Activated T-cell treated with anti-CD3 and anti-CD28 coated beads, Interleukin-2, amount 50 U/mL, for 72 hours (primary cell): ENCODE results near the gene PDCD2. TPM values are rescaled to one million over a fixed set of nuclear protein-coding genes. Genes with fewer than 3 reads are reported as not detected.
"Not testable (repeated sequence)": the region's sequence is repeated elsewhere in the genome, so short reads cannot be mapped to it uniquely, and the experiment has no call there.

Experiments
- ATAC-seq, 2 donors: fragments of 150-1000 bp; cut with Tn5 transposase; replicated peaks in 1 of 2; 2 replicates each; pipeline ENCODE4 v1.10.0; 2021; ENCODE audit warnings: moderate library complexity in 2 of 2, mild to moderate bottlenecking in 1 of 2
- DNase-seq, 2 donors: peaks; one replicate each; pipeline ENCODE4 v3.0.0; 2021 to 2022; ENCODE audit warnings: mixed read lengths in 1 of 2
- H3K27ac Mint-ChIP-seq: one replicate; pipeline ENCODE4 v1.8.0; 2022; ENCODE audit warnings: mild to moderate bottlenecking, moderate library complexity, mixed read lengths
- H3K27me3 Mint-ChIP-seq: one replicate; pipeline ENCODE4 v1.8.0; 2022; ENCODE audit warnings: low read depth, mixed read lengths
- H3K36me3 Mint-ChIP-seq, 2 donors: one replicate each; pipeline ENCODE4 v1.8.0; 2022; ENCODE audit warnings: mixed read lengths in 2 of 2, mild to moderate bottlenecking in 1 of 2; ENCODE audit not compliant: insufficient read depth in 2 of 2
- H3K4me1 Mint-ChIP-seq: one replicate; pipeline ENCODE4 v1.8.0; 2022; ENCODE audit warnings: low read depth, mixed read lengths
- H3K4me3 Mint-ChIP-seq, 2 donors: one replicate each; pipeline ENCODE4 v1.8.0; 2022; ENCODE audit warnings: mild to moderate bottlenecking in 2 of 2, mixed read lengths in 2 of 2, moderate library complexity in 2 of 2
- H3K9me3 Mint-ChIP-seq, 2 donors: one replicate each; pipeline ENCODE4 v1.8.0; 2022; ENCODE audit warnings: mixed read lengths in 2 of 2
- total RNA-seq, 2 donors: library from RNA; stranded (reverse); gene quantifications; one replicate each; pipeline ENCODE4 v1.2.3, GENCODE V29; 2022

Gene PDCD2
- total RNA-seq, 2 donors from 2014 or later = 99.4 to 111 TPM

DNA sequence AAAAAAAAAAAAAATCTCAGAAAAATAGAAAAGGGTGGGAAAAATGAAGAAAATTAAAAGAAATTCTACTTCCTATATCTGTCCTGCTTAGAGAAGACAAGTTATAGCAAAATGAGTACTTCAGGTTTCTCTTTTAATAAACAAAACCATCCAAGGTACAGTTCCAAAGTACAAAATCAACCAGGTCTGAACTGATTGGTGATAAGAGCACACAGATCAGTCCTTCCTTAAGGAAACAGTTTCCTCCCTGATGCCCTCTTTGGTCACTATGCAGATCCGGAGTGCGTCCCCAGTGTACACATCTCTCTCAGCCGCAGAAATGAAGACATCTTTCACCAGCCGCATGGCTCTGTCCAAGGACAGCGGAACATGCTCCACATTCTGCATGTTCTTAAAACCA, 49.4 kb downstream of the PDCD2 start:
- Mint-ChIP-seq H3K4me1 (no peaks in the 10 kb centered on the region), H3K9me3 (no peaks in the 10 kb centered on the region), H3K27ac (no peak overlapping the region), H3K27me3 (no peaks in the 10 kb centered on the region), H3K4me3 (no peak overlapping the region), H3K36me3 (peaks cover 7 to 27% of the 10 kb centered on the region in 2 donors)
- no peak for ATAC-seq
- no peak for DNase-seq

DNA sequence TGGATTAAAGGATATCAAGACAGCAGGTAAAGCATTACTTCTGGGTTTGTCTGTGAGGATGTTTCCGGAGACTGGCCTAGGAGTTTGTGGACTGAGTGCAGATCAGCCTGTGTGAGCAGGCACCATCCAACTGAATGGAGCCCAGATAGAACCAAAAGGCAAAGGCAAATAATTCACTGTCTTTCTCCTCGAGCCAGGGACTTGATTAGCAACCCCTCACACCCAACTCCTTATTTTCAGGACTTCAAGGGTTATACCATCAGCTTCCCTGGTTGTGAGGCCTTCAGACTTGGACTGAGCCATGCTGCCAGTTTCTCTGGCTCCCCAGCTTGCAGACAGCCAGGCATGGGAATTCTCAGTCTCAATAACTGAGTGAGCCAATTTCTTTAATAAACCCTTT, 50.6 kb downstream of the PDCD2 start:
- peaks cover 7 to 17% of the 10 kb centered on the region in 2 donors for H3K36me3 Mint-ChIP-seq
- H3K27ac Mint-ChIP-seq = no peak overlapping the region
- no peak overlapping the region for H3K4me3 Mint-ChIP-seq
- no peaks in the 10 kb centered on the region for H3K9me3 Mint-ChIP-seq
- H3K4me1 Mint-ChIP-seq = no peaks in the 10 kb centered on the region
- no peak for DNase-seq
- ATAC-seq = no peak
- no peaks in the 10 kb centered on the region for H3K27me3 Mint-ChIP-seq

DNA sequence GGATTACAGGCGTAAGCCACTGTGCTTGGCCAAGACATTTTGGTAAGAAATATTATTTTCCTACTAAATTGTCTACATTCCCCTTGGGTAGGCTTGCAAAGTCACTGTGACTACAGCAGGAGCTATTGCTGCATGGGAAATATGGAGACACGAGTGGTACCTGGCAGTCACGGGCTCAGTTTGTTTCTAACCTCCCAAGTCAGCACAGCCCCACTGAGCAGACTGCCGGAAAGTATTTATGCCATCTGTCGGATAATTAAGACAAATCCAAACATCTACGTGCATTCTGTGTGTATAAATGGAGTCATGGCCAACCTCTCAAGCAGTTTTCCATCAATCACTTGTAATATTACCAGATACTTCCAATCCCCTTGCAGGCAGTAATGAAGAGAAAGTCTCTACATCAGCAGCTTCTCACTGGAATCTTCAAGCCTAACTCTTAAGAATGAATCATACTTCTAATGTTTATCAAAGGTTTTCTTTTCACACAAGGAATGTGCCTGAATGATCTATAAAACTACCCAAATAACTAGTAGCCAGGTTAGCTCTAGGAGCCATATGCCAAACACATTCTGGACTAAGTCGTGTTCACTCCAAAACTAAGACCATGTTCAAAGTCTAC, 51.5 kb downstream of the PDCD2 start:
- no peaks in the 10 kb centered on the region for H3K9me3 Mint-ChIP-seq
- no peaks in the 10 kb centered on the region for H3K4me1 Mint-ChIP-seq

DNA sequence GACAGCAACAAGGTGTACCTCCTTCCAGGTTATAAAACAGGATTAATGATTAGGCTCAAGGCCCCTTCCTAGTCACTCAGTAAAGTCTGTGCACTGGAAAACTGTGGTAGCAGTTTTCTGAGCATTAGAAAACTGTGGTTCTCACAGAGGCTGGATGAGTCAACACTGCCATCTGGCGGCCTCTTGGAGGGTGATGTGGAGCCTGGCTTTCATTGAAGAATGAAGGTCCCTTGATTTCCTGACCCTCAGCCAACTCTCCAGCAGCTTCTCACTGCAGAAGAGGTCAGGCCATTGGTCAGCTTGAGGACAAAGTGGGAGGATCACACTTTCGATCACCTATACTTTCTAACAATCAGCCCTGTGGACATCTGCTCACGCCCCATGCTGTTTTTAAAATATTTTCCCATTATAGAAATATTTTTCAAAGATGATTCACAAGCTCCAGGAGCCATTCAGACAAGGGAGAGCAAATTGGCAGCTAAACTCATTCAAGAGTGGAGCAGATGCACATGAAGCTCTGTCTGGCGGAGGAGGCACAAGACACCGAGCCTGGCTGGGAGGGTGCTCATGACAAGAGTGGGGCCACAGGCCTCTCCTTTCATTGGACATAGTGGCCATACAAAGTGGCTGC, 54.5 kb downstream of the PDCD2 start:
- Mint-ChIP-seq H3K4me1 (no peaks in the 10 kb centered on the region), H3K36me3 (peaks cover 0 to 4% of the 10 kb centered on the region in 2 donors), H3K27ac (no peak overlapping the region), H3K9me3 (no peaks in the 10 kb centered on the region), H3K27me3 (peaks cover 12% of the 10 kb centered on the region), H3K4me3 (no peak overlapping the region)
- ATAC-seq (peak; percentile 80 to 82), DNase-seq (peak; percentile 63 to 70)

More for the DNA sequence above, 51.5 kb downstream of the PDCD2 start:
- Mint-ChIP-seq H3K36me3 (peaks cover 7 to 15% of the 10 kb centered on the region in 2 donors), H3K27me3 (no peaks in the 10 kb centered on the region), H3K4me3 (no peak overlapping the region), H3K27ac (peak overlapping the region; percentile 3)
- ATAC-seq = no peak
- no peak for DNase-seq

DNA sequence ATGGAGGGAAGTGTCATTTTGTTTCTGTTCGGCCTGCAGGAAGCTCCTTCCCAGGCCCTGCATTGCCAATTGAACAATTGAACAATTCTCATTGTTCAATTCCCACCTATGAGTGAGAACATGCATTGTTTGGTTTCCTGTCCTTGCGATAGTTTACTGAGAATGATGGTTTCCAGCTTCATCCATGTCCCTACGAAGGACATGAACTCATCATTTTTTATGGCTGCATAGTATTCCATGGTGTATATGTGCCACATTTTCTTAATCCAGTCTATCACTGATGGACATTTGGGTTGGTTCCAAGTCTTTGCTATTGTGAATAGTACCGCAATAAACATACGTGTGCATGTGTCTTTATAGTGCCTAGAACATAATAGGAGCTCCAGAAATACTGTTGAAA, 56.4 kb downstream of the PDCD2 start:
- not testable (repeated sequence) for H3K36me3 Mint-ChIP-seq, H3K4me1 Mint-ChIP-seq, H3K4me3 Mint-ChIP-seq, H3K27ac Mint-ChIP-seq, ATAC-seq, H3K9me3 Mint-ChIP-seq, DNase-seq
- peaks cover 12% of the 10 kb centered on the region for H3K27me3 Mint-ChIP-seq

DNA sequence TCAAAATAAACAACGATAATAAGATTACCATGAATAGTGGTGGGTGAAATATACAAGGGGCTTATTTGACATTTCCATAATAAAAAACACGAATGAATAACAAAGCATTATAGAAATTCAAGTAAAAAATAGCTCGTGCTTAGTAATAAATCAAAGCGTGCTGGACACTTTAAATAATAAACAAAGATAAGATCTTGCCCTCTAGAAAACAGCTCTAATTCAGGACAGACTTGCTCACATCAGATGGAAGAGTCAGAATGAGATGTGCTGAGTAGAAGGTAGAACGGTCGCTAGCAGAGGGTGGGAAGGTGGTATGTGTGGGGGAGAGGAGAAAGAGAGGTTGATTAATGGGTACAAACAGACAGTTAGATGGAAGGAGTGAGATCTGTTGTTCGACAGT, 58.6 kb downstream of the PDCD2 start:
- H3K36me3 Mint-ChIP-seq = no peaks in the 10 kb centered on the region
- H3K4me3 Mint-ChIP-seq = no peak overlapping the region
- H3K27me3 Mint-ChIP-seq = peaks cover 21% of the 10 kb centered on the region

More for the DNA sequence above, 58.6 kb downstream of the PDCD2 start:
- H3K4me1 Mint-ChIP-seq = no peaks in the 10 kb centered on the region
- H3K9me3 Mint-ChIP-seq = no peaks in the 10 kb centered on the region
- H3K27ac Mint-ChIP-seq = no peak overlapping the region
- ATAC-seq (no peak), DNase-seq (no peak)

Other genes starting within 250 kb of the PDCD2 start
- 100 to 1,000 TPM; 169 to 174 TPM for gene PSMB1, start 31.3 kb downstream of the PDCD2 start, total RNA-seq
- gene TBP, start 30.3 kb downstream of the PDCD2 start, total RNA-seq = 10 to 100 TPM; 25.8 to 29.0 TPM